ENCODE measurements around the gene RNF41.

The RNF41 gene

GRCh38 chr12:56256326-56256960, 34.7 kb upstream of the RNF41 start:
- TF ChIP-seq CTCF (IDR thresholded peaks at IDR 0.05; ENCODE audit: low read length) (no peak), EZH2phosphoT487 (IDR thresholded peaks at IDR 0.05; ENCODE audit: low read length) (no peak), EZH2 (optimal IDR thresholded peaks at IDR 0.05; ENCODE audit: low read depth, low read length) (no peak)
- H3K4me2 ChIP-seq (ENCODE audit: low read depth, low read length), result peak overlapping the region; percentile 84; the same call in 1 of the 2 replicates
- no peak overlapping the region for H3K4me3 ChIP-seq (ENCODE audit: low read length)
- H3K79me2 ChIP-seq (ENCODE audit: low read length), result peaks cover 32% of the 10 kb centered on the region
- H3K9me3 ChIP-seq (replicated peaks; ENCODE audit: insufficient read depth, low read length), result no peaks in the 10 kb centered on the region
- no peak overlapping the region for H3K27ac ChIP-seq (ENCODE audit: low read length)
- H3K9me2 ChIP-seq (replicated peaks; ENCODE audit: insufficient read depth, low read length), result no peaks in the 10 kb centered on the region
- H3K9ac ChIP-seq (ENCODE audit: low read length), result no peak overlapping the region
- DNase-seq, result no peak
- H3K27me3 ChIP-seq (replicated peaks; ENCODE audit: insufficient read depth, low read length), result no peaks in the 10 kb centered on the region
- peaks cover 6% of the 10 kb centered on the region for H3K36me3 ChIP-seq (replicated peaks; ENCODE audit: insufficient read depth, low read length)
- H3K4me1 ChIP-seq (ENCODE audit: low read length), result 0 out of 2 replicates have a peak, but pooled peaks cover 4% of the 10 kb centered on the region
- no peaks in the 10 kb centered on the region for H3F3A ChIP-seq (ENCODE audit: insufficient read depth, low read length)
- no peak overlapping the region for H2AFZ ChIP-seq (ENCODE audit: low read length)
- H4K20me1 ChIP-seq (ENCODE audit: insufficient read depth, low read length), result no peaks in the 10 kb centered on the region

- no peak for TF ChIP-seq EZH2phosphoT487 (IDR thresholded peaks at IDR 0.05; ENCODE audit: low read length)
- no peak for TF ChIP-seq EZH2 (optimal IDR thresholded peaks at IDR 0.05; ENCODE audit: low read depth, low read length)
- TF ChIP-seq CTCF (IDR thresholded peaks at IDR 0.05; ENCODE audit: low read length), result no peak
Observed at GRCh38 chr12:56255671-56256070, 33.9 kb upstream of the RNF41 start.

GRCh38 chr12:56253091-56253490, 31.4 kb upstream of the RNF41 start:
- DNase-seq, result no peak
- TF ChIP-seq CTCF (IDR thresholded peaks at IDR 0.05; ENCODE audit: low read length) (no peak), EZH2phosphoT487 (IDR thresholded peaks at IDR 0.05; ENCODE audit: low read length) (no peak), EZH2 (optimal IDR thresholded peaks at IDR 0.05; ENCODE audit: low read depth, low read length) (no peak)
- H3K9me2 ChIP-seq (replicated peaks; ENCODE audit: insufficient read depth, low read length), result no peaks in the 10 kb centered on the region
- H4K20me1 ChIP-seq (ENCODE audit: insufficient read depth, low read length), result no peaks in the 10 kb centered on the region
- H3K79me2 ChIP-seq (ENCODE audit: low read length), result peaks cover 32% of the 10 kb centered on the region
- no peaks in the 10 kb centered on the region for H3K9me3 ChIP-seq (replicated peaks; ENCODE audit: insufficient read depth, low read length)
- H3K27me3 ChIP-seq (replicated peaks; ENCODE audit: insufficient read depth, low read length), result no peaks in the 10 kb centered on the region
- peaks cover 6% of the 10 kb centered on the region for H3K36me3 ChIP-seq (replicated peaks; ENCODE audit: insufficient read depth, low read length)
- no peak overlapping the region for H3K27ac ChIP-seq (ENCODE audit: low read length)
- H3K9ac ChIP-seq (ENCODE audit: low read length), result no peak overlapping the region
- H3K4me2 ChIP-seq (ENCODE audit: low read depth, low read length), result no peak overlapping the region
- H3K4me1 ChIP-seq (ENCODE audit: low read length), result 0 out of 2 replicates have a peak, but pooled peaks cover 4% of the 10 kb centered on the region
- no peak overlapping the region for H3K4me3 ChIP-seq (ENCODE audit: low read length)
- no peak overlapping the region for H2AFZ ChIP-seq (ENCODE audit: low read length)
- no peaks in the 10 kb centered on the region for H3F3A ChIP-seq (ENCODE audit: insufficient read depth, low read length)

More at GRCh38 chr12:56255671-56256070, 33.9 kb upstream of the RNF41 start:
- Histone ChIP-seq H3K27ac (ENCODE audit: low read length) (no peak overlapping the region), H3K36me3 (replicated peaks; ENCODE audit: insufficient read depth, low read length) (peaks cover 6% of the 10 kb centered on the region), H2AFZ (ENCODE audit: low read length) (no peak overlapping the region), H3K9ac (ENCODE audit: low read length) (no peak overlapping the region), H3K9me3 (replicated peaks; ENCODE audit: insufficient read depth, low read length) (no peaks in the 10 kb centered on the region), H3K4me1 (ENCODE audit: low read length) (0 out of 2 replicates have a peak, but pooled peaks cover 4% of the 10 kb centered on the region), H3K79me2 (ENCODE audit: low read length) (peaks cover 32% of the 10 kb centered on the region), H3K27me3 (replicated peaks; ENCODE audit: insufficient read depth, low read length) (no peaks in the 10 kb centered on the region), H3K4me2 (ENCODE audit: low read depth, low read length) (no peak overlapping the region), H3K4me3 (ENCODE audit: low read length) (no peak overlapping the region), H4K20me1 (ENCODE audit: insufficient read depth, low read length) (no peaks in the 10 kb centered on the region), H3F3A (ENCODE audit: insufficient read depth, low read length) (no peaks in the 10 kb centered on the region), H3K9me2 (replicated peaks; ENCODE audit: insufficient read depth, low read length) (no peaks in the 10 kb centered on the region)
- DNase-seq, result no peak
